Measurements from ENCODE around the gene RMND5B.
"Not testable (repeated sequence)": the region's sequence is repeated elsewhere in the genome, so short reads cannot be mapped to it uniquely, and the experiment has no call there.

Gene RMND5B

DNA sequence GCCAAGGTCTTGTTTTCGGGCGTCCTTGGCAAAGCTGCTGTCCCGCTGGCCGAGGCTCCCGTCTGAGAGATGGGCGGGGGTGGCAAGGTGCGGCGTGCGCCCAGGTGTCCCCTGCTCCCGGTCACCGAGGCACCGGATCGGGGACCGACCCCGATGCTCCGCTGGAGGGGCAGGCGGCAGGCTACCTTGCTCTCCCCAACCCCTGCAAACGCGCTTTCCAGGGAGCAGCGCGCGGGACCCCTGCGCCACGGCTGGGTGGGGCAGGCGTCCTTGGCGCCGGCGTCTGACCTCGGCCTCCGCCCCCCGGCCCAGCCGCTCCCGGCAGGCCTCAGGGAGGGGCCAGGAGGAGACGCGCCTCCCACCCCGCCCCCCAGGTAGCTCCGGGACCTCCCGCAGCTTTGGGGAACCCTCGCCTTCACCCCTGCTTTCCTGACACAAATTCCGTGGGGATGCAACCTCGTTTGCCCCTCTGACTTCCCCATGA is 16.9 kb upstream of the RMND5B start:
- DNase-seq (ENCODE audit: low read depth): no peak

DNA sequence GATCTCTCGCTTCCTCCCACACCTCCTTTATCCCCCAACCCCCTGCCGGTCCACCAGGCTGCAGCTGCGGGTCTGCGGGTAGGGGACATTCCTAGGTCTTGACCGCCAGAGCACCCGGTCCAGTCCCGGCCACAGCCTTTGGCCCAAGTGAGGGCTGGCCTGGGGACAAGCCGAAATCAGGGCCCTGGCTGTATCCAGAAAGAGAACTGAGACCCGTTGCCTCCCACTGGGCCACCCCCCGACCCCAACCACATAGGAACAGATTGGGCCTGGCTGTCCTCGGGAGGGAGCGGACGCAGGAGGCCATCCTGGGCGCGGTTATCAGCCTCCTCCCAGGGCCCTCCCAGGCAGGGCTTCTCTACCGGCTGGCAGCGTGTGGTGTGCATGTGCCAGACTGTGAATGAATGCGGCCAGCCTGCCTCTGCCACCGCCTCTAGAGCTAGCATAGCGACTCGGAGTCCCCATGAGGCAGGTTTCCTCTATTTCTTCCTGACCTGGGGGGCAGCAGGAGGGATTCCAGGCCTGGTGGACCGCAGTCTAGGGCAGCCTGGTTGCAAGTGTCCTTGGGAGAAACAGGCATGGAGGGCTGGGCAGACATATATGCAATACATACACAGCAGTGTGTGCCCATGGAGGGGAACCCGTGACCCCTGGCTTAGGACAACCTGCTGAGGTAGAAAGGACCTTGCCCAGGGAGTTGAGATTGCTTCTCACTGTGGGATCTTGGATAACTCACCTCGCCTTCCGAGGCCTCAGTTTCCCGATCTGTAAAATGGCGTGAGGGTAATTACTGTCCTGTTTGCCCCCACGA is 16.3 kb upstream of the RMND5B start:
- DNase-seq (ENCODE audit: low read depth): no peak

DNA sequence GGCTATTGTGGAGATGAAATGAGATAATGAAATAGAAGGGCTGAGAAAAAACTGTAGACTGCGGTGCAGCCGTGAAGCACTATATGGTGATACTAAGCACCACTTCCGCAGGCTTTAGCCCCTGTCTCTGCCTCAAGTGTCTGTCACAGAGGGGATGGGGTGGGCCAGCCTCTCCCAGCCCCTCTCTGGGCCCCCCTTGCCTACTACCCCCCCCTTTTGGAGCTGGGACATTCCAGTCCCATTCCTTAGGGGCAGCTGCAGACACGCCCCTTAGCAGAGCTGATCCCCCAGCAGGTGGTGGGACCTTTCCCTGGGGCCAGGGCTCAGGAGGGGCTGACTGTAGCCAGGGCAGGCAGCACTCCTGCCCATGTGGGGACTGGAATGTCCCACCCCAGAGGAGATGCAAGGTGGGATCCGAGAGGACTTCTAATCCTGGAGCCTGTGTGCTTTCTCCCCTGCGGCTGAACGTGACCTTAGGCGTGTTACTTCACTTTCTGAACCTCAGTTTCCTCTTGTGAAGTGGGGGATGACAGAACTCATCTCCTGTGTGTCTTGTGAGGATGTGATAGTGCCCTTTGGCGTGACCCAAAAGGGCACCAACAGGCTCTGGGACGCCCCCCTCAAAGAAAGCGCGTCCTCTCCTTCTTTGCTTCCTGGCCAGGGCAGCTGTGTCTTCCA is 15.5 kb upstream of the RMND5B start:
- no peak for DNase-seq (ENCODE audit: low read depth)

DNA sequence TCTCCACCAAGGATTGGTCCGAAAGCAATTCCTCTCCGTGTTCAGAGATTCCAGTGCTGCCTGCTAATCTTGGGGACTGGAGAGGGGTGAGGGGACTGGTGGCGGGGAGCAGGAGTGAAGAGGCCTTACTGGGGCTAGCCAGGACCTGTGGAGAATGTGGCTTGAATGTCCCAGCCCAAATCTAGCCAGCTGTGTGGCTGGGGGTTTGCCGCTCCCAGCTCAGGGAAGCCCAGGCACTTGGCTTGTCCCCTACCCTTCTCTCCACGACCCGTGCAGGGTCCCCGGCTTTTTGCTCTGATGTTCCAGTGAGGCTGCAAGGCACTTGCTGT is 15.0 kb upstream of the RMND5B start:
- DNase-seq (ENCODE audit: low read depth): no peak

DNA sequence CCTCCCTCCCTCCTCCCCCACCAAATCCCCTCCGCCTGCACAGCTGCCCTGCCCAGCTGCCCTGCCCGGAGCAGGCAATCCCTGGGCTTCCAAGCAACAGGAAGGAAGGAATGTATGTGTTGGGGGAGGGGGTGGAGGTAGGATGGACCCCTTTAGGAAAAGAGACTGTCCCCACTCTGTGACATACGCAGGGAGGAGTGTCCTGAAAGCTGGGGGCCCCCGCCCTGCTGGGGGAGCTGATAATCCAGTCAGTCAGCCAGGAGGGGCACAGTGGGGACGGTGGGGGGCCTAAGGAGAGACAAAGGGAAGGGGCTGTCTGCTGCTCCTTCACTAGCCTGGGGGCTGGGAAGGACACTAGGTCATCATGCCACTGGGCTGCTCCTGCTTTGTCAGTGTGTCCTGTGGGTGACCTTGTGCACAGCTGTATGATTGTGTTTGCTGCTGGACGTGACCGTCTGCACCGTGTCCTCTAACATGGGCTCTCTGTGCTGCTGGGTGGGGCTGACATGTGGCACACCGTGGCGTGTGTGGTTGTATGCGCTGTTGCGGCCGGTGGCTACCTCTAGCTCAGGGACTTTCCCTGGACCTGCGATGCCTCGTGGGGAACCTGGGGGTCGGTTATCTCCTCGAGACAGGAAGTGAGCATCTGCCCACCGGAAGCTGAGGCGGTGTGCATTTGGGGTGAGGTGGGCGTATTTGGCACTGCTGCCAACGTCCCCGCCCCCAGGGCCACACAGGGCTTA is 14.5 kb upstream of the RMND5B start:
- no peak for DNase-seq (ENCODE audit: low read depth)

DNA sequence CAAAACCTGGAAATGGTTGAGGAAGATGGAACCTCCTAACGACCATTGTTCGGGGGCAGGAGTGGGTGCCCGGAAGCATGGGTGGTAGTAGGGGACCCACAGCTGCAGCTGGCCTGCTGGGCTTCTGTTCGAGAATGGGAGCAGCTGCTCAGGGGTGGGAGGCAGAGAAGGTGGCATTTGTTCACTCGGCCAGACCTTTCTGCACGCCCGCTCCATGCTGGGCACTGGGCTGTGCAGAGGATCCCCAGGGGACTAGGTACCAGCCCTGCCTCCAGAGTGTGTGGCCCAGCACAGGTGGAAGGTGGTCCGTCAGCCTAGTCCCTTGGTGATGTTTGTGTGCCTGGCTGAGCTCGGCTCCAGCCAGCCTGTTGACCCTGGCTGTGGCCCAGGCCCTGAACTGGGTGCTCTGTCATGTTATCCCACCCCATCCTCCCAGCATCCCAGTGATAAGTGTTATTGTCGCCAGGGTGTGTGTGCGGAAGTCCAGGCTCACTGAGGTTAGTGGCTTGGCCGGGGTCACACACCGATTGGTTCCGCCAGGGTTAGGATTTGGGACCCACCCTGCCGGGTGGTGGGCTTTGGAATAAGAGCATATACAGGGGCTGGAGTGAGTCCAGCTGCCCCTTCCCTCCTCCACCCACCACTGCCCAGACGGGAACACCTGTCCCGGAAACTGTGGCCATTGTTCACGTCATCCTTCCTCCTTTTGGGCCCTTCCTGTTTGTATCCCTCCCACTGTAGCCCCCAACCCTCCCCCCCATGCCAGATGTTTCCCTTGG is 12.7 kb upstream of the RMND5B start:
- DNase-seq (ENCODE audit: low read depth): no peak

DNA sequence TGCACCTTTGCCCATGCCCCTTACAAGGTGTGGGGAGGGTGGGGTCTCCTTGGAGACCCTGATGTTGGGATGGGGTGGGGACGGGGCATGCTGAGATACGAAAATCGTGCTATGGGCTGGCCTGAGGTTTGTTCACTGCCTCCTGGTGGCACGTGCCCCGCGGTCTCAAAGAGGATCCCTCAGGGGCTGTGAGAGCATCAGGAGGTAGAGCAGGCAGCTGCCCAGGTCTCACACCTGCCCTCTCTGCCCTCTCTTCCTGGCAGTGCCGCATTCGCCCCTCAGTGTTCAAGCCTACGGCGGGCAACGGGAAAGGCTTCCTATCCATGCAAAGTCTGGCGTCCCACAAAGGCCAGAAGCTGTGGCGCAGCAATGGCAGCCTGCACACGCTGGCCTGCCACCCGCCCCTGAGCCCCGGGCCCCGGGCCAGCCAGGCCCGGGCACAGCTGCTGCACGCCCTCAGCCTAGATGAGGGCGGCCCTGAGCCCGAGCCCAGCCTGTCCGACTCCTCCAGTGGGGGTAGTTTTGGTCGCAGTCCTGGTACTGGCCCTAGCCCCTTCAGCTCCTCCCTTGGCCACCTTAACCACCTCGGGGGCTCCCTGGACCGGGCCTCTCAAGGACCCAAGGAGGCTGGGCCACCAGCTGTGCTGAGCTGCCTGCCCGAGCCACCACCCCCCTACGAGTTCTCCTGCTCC is 10.8 kb upstream of the RMND5B start:
- no peak for DNase-seq (ENCODE audit: low read depth)

DNA sequence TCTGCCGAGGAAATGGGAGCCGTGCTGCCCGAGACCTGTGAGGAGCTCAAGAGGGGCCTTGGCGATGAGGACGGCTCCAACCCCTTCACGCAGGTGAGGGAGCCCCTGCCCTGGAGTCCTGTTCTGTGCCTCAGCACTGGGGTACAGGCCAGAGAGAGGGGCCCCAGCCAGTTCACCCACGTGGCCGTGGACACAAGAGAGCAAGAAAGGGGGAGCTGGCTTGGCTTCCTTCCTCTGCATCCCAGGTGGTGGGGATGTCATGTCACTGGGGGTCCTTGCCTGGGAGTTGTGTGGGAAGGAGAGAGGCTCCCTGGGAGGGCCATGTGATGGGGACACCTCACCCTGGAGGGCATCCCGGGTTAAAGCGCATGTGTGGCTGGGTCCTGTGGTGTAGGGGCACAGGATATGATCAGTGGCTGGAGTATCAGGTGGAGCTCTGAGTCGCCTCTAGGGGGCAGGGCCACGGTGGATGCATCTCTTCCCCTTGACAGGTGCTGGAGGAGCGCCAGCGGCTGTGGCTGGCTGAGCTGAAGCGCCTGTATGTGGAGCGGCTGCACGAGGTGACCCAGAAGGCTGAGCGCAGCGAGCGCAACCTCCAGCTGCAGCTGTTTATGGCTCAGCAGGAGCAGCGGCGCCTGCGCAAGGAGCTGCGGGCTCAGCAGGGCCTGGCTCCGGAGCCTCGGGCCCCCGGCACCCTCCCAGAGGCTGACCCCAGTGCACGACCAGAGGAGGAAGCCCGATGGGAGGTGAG is 10.0 kb upstream of the RMND5B start:
- DNase-seq (ENCODE audit: low read depth): no peak

DNA sequence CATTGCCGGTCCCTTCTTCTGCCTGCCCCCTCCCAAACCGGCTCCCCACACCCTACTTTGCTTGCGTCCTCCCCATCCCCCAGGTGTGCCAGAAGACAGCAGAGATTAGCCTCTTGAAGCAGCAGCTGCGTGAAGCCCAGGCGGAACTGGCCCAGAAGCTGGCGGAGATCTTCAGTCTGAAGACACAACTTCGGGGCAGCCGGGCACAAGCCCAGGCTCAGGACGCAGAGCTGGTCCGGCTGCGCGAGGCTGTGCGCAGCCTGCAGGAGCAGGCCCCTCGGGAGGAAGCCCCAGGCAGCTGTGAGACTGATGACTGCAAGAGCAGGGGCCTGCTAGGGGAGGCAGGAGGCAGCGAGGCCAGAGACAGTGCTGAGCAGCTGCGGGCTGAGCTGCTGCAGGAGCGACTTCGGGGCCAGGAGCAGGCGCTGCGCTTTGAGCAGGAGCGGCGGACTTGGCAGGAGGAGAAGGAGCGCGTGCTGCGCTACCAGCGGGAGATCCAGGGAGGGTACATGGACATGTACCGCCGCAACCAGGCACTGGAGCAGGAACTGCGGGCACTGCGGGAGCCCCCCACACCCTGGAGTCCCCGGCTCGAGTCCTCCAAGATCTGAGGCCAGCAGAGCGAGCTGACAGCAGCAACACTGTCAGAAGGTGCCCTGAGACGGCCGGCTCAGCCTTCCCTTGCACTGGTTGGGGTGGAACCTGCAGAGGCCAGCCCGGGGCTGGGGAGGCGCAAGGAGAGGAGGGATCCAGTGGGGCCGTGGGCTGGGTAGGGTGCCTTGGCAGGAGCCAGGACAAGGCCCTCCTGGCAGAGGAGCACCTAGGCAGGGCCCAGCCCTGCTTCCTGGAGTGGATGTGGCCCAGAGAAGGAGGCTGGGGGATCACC is 9.2 kb upstream of the RMND5B start:
- no peak for DNase-seq (ENCODE audit: low read depth)

DNA sequence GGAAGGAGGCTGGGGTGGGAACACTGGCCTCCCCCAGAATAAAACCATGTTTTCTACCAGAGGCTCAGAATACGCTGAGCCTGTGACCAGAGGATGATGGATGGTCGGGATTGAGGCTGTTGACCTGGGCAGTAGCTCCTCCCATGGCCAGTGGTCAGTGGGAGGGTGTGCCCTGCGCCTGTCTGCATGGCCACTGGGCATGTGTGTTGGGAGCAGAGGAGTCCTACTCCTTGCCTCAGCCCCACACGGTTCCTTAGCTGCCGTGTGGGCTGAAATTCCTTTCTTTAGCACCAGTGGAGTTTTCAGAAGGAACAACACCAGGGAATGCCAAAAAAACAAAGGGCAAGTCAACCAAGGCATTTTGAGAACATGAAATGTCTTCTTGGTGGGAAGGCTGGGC is 8.5 kb upstream of the RMND5B start:
- DNase-seq (ENCODE audit: low read depth): no peak

DNA sequence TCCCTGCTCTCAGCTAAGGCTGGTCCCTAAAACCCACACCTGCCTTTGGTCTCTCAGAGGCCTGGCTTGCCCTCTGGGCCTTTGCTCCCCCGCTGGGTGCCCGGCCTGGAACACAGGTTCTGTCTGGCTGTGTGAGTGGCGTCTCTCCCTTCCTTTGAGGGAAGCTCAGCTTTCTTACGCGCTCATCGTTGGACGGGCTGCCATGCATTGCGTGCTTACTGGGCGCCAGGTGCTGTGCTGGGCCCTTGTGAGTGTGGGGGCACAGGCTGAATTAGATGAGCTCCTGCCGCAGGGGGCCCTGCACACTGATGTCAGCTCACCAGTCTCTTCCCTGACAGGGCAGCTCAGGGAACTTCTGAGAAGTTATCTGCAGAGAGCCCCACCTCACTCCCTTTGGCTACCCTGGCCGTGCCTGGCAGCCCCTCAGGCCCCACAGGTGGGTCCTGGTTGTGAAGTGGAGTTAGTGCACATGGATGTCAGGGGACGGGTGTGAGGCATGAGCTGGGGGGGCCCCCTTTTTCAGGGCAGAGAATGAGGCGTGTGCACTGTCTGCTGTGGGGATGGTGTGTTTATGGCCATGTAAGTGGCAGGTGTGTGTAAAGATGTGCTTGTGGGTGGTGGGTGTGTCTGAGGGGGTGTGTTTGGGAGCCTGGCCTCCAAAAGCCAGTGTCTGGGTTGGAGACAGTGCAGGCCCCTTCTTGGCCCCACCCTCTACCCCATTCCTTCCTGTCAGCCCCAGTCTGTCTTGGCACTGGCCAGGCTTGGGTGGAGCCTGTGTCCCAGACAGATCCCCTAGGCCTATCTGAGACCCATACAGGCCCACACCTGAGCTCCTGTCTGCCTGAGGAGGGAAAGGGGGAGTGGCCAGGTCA is 7.5 kb upstream of the RMND5B start:
- DNase-seq (ENCODE audit: low read depth): no peak

DNA sequence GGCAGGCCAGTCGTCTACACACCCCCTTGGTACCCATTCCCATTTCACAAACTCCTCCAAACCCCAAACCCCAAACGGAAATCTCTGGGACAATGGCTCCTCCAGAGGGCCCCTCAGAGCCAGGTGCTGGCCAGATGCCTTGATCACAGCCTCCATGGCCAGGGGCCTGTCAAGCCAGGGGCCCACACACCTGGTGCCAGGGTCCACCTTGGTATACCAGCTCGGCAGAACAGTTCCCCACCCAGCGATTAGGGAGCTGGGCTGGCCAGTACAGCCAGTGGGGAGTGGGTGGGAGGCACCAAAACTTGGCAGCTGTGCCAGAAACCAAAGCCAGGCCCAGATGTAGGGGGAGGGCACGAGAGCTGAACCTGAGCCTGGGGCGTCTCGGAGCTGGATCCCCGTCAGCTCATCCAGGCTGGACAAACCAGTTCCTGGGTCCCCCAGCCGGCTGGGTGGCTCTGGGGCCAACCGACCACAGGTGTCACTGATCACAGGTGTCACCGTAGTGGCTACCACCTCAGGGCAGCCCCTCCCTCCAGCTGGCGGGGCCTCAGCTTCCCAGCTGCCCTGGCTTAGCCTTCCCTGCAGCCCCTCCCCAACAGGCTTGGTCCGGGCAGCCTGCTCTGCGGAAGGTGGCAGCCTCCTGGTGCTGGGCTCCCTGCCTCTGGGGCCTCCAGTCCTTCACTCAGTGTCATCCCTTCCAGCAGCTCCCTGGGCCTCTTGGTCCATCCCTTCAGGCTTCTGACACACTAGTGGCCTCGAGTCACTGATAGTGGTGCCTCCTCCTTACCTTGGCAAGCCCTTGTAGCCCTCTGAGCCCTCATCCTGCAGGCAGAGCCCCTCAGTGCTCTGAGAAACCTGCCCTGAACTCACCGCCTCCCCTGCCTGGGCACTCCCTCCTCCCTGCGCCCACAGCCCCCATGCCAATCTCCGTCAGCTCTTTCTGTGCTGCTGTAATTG is 6.6 kb upstream of the RMND5B start:
- DNase-seq (ENCODE audit: low read depth): no peak

DNA sequence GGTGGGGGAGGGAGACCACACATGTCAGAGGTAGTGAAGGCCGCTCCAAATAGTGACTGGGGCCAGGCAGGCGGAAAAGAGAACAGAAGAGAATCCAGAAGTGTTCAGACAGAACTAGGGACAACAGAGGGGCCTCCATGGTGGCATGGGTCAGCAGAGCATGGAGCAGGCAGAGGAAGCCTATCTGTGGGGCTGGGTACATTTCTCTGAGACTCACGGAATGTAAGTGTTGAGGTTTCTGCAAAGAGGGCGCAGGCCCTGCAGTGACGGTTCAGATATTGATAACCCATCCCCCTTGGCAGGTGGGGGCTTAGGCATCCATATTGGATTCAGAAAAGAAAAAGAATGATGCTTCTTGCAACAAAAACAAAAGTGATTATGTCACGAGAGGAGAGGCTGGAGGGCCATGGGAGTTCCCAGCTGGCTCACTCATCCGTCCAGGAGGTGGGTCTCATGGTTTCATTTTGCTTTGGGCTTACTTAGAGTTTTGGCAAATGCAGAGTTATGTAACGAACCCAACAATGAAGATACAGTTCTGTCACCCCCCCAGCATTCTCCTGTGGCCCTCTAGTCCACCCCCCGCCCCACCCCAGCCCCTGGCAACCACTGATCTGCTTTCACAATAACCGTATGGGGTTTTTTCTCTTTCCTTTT is 5.4 kb upstream of the RMND5B start:
- DNase-seq (ENCODE audit: low read depth): no peak

DNA sequence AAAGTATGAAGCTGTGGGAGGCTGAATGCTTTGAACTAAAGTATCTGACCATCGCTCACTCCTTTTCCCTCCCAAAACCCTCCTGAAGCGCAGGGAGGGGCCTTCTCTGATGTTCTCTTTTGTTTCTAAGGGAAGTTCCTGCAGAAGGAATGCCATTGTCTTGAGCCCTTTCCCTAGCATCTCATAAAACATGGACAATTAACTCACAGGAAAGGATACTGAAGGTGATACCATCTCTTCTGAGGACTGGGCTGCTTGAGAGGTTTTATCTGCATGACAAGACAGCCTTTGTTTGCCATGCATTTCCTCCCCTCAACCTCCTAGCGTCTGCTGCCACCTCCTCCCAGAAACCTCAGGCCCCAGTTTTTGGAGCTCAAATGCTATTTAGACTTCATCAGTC is 4.3 kb upstream of the RMND5B start:
- no peak for DNase-seq (ENCODE audit: low read depth)

DNA sequence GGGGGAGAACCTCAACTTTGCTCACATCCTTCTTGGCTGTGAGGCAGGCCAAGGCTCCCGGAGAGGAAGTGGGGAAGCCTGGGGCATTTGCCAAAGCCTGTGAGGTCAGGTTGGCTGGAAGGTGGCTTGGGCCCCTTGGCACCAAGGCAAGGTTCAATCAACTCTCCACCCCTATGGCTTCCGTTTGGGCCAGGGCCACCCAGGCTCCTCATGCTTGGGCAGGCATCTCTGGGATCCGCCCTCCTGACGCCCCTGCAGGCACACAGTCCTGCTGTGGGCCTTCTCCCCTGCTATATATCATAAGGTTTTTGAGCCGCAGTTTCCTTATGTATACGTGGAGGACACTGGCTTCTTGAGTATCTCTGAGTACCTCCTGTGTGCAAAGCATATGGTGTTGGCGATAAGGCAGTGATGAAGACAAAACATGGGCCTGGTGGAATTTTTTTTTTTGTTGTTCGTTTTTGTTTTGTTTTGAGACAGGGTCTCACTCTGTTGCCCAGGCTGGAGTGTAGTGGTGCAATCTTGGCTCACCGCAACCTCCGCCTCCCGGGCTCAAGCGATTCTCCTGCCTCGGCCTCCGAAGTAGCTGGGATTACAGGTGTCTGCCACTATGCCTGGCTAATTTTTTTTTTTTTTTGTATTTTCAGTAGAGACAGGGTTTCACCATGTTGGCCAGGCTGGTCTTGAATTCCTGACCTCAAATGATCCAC is 3.4 kb upstream of the RMND5B start:
- not testable (repeated sequence) for DNase-seq (ENCODE audit: low read depth)

DNA sequence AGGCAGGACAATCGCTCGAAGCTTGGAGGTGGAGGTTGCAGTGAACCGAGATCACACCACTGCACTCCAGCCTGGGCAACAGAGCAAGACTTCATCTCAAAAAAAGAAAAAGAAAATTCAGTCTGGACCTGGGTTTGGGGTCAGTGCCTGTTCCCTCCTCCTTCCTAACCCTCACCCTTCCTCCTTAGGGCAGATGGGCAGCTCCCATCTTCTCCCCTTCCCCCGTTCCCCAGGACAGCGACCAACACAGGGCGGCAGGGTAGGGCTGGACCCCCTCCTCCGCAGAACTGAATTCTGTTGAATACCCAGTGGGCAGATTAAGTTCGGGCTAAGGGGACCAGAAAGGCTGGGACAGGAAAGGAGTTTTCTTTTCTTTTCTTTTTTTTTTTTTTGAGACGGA is 1.5 kb upstream of the RMND5B start:
- no peak for DNase-seq (ENCODE audit: low read depth)

DNA sequence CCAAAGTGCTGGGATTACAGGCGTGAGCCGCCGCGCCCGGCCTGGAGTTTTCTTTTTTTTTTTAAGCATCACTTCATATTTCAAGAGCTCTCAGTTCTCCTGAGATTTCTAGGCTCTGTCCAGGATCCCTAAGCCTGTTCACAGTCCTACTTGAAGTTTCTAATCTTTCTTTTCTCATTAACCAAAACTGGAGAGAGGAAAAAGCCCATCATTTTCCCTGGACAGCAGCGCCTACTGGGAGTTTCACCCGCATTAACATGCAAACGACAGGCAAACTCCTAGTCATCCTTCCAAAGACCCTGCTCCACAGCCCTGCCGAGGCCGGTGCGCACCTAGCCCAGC is 609 bp upstream of the RMND5B start:
- not testable (repeated sequence) for DNase-seq (ENCODE audit: low read depth)

Data from HS-5 (cell line).